Mucosa of gallbladder (tissue), 1 donor: ENCODE results near the gene CYRIA. TPM values are rescaled to one million over a fixed set of nuclear protein-coding genes. Genes with fewer than 3 reads are reported as not detected.

Experiments used
- DNase-seq: peaks from one replicate; pipeline ENCODE4 v3.0.0-alpha.2; 2020; ENCODE audit warnings: low spot score
- total RNA-seq: library from RNA; stranded (reverse); gene quantifications from one replicate; pipeline ENCODE4 v1.2.1, GENCODE V29; 2021
- donor health status: DM: no; HTN: no; CAD: no.

CYRIA gene
- total RNA-seq, 1 donor from 2014 or later = 7.0 TPM

DNA sequence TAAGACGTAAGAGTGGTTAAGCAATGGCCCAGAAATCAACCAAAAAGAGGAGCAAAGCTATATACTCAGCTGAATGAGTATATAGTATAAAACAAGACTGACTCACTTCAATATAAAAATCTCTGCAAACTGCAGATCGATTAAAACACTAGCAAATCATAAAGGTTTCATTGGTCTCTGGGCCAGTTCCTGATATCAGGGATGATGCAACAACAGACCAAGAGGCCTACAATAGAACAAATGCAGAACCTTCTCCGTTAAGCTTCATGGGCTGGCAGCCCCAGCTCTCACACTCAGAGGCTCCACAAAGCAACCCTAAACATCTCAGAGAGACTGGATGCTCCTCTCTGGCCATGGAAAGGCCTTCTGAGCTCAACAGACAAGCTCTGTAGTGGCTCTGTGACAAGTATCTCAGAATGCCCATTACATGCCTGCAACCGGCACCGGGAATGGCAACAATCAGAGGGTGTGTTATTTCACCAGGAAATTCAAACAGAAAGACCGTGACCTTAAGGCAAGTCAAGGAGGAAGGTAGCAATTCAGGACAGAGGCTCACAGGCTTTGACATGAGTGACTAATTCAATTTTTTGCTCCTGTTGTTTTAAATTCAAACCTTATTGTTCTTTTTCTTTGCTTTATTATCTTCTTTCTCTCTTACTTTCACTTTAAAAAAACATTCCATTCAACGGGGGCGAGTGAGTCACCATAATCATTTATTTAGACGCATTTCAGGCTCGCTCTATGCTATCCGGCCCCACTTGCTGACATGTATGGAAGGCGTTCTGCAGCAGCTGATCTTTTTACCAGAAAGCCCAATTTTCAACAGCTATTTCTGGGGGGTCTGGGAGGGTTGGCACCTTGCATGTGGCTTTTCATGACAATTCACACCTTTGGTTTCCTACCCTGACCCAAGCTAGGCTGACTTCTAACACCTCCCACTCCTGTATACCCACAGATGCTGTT is 15.1 kb downstream of the CYRIA start:
- peak; percentile 38 for DNase-seq

DNA sequence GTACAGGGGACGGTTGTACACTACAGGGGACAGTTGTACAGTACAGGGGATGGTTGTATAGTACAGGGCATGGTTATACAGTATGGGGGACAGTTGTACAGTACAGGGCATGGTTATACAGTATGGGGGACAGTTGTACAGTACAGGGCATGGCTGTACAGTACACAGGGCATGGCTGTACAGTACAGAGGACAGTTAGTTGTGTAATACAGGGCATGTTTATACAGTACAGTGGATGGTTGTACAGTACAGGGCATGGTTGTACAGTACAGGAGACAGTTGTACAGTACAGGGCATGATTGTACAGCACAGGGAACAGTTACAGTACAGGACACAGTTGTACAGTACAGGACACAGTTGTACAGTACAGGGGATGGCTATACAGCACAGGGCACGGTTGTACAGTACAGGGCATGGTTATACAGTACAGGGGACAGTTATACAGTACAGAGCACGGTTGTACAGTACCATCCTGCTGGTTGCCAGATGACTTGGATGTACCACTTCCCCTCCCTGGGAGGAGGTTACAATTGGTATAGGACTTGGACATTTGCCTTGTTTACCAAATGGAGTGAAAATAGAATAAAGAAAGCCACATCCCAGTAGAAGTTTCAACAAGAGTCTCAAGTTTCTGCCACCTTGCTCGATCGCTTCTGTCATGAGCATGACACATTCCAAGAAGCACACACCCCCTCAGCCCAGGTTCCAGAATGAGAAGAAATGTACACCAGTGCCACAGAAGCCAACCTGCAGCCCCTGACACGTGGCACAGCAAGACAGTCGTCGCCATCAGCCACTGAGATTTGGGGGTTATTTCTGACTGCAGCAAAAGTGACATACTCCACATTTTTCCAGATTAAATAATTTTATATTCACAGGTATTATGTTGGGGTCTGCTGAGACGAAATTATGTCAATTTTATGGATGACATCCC is 16.0 kb downstream of the CYRIA start:
- no peak for DNase-seq

DNA sequence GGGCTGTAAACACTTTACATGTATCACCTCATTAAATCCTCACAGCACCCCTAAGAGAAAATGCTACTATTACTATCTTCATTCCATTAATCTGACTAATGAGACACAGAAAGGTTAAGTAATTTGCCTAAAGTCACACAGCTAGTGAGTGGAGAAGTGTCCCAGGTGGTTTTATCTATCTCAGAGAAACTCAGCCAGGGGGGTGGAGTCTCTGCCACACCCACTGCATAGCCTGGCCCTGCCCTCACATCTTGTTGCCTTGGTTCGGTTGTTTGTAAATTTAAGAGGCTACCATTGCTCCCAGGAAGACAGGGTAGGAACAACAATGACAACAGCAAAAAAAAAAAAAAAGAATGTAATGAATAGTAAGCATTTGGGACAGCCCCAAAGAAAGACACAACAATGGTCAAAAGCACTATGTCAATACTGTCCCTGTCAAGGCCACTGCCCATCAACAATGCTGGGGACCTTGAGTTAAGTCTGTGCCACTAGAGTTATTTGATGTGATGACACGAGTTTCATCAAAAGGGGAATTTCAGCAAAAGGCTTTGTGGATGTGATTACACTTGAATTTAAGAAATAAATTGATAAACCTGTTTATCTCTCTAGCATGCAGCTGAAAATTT is 17.5 kb downstream of the CYRIA start:
- no peak for DNase-seq

GRCh38 chr2:16645775-16646559 is 19.7 kb downstream of the CYRIA start:
- DNase-seq = no peak

- DNase-seq = no peak
These were observed 20.5 kb downstream of the CYRIA start for GRCh38 chr2:16645088-16645487.

DNA sequence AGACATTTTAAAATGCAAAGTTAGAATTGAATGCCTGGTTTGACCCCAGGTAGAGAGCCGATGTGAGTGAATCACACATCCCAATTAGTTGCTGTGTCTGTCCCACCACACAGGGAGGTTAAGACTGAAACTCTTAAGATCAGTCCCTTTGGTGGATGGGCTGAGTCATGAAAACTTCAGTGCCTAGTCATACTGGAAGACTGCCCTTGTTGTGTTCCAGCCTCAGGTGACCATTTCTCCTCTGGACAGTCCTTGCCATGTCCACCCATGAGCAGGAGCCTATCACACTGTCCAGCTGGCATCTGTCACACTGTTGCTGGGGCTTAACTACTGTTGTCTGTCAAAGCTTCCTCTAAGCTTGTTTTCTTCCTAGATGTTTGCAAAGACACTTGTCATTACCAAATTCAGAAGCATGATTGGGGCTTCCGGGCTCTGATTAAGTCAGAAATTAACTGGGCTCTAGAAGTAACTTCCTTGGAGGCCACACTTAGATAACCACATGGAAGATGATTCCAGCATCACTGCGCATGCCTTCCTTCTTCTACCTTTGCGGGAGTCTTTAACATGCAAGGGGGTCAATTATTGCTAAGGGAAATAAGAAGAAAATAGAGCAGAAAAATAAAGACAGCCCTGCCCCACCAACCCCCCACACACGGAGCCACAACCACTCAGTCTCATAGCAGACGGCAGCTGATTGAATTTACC is 21.3 kb downstream of the CYRIA start:
- DNase-seq = no peak

DNA sequence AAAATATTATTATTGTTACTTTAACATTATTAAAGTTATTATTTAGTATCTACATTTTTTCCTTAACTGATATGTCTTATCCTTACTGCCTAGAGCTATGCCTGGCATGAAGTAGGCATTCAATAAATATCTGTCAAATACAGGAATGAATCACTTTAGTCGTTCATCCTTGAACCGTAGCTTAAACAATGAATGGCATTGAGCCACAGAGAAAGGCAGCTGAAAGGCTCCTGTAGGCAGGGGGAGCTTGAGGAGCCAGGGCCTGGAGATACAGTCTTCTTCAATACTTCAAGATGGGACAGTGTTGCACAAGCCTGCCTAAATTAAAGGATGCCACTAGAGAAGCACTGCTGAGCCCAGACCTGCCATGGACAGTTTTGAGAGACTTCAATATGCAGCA is 22.5 kb downstream of the CYRIA start:
- no peak for DNase-seq

GRCh38 chr2:16642088-16642487 is 23.5 kb downstream of the CYRIA start:
- DNase-seq = no peak

DNA sequence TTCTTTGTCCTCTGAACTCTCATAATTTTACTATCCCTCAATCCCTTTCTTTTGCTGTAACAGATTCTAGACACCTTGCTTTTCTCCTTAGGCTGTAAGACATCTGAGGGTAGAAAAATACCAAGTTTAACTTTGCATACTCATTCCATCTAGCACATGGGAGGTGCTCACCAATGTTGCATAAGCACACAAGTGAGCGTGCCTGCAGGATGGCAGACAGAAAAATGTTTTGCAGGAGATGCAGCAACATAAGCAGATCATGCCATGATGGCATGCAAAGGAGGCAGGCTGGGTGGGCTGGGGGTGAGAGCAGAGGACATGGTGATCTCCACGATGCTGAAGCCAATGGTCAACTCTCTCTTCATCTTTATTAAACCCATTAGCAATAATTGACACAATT is 24.1 kb downstream of the CYRIA start:
- DNase-seq = no peak

DNA sequence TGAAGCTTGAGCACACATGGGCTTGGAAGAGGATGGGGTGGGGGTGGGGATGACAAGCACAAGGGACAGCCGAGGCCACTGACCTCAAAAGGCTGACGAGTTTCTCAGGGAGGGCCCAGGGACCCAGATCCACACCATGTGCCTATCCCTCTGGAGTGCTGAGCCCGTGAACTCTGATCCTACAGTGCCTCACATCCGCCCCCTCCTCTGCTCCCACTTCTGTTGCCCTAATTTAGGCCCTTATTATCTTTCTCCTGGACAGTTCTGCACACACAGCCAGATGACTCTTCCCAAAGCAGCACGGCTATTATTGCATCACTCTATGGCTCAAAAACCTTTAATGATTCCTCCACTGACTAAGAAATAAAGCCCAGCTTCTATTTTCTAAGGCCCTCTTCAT is 24.8 kb downstream of the CYRIA start:
- no peak for DNase-seq

- no peak for DNase-seq
These were observed 25.5 kb downstream of the CYRIA start for GRCh38 chr2:16640001-16640700.

GRCh38 chr2:16639431-16639830 is 26.2 kb downstream of the CYRIA start:
- no peak for DNase-seq

DNA sequence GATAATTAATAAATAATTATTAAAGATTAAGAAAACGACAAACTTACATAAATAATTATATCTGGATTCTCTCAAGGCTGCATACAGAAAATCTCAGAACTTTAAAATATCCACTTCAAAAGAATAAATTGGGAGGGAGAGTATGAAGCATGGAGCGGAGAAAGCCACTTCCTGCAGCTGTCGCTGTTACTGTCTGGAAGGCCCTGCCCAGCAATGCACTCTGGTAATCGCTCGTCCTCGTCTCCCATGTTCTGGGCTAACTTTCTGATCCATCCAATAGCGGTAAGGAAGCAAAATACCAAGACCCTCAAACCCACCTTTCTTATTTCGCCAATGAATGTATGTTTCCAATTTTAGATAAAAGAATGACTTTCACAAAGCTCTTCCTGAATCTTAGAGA is 26.7 kb downstream of the CYRIA start:
- DNase-seq = no peak

- no peak for DNase-seq
These were observed 28.3 kb downstream of the CYRIA start for GRCh38 chr2:16637304-16637703.

GRCh38 chr2:16635791-16636699 is 29.6 kb downstream of the CYRIA start:
- no peak for DNase-seq

DNA sequence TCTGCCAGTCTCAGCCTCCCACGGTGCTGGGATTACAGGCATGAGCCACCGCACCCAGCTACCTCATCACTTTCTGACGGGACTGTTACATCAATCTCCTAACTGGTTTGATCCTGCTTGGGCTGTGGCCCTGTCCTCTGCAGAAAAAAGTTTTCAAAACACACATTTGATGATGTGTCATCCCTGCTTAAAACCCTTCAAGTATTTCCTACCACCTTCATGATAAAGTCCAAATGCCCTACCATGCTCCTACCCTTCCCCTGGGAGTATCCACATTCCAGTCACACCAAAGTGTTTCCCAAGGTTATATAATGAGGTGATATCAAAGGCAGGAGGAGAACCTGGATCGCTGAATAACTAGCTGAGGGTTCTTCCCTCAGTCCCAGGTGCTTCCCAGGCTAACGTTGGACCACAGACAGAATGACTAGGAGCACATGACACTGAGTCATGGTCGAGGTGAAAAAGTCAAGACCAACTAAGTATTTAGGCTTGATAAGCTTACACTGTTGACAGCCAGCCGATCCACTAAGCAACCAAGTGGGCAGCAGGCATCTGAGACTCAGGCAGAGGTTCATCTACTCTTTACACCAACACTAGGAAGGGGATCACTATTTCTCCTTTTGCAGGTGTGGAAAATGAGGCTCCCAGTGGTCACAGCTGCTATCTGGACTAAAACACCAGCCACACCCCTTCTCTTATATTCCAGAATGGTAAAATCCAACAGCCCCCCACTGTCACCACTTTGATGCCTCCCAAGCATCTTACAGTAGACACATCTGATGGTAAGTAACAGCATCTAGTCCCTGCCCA is 31.8 kb downstream of the CYRIA start:
- no peak for DNase-seq

DNA sequence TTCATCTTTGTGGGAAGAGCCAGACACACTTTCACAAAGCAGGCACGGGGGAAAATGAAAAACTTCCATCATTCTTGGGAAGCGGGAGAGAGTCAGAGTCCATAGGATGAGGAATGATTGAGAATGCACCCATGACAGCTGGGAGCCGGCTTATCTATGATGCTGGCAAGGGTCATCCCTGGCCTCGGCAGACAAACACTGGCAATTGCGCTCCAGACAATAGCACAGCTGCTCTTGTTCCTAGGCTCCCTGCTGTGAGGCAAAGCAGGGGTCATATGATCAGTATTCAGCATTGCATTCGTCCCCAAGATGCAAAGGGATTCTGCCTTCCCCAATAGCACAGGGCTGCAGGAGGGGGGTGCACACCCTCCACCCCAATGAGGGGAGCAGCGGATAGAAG is 33.0 kb downstream of the CYRIA start:
- DNase-seq = no peak

DNA sequence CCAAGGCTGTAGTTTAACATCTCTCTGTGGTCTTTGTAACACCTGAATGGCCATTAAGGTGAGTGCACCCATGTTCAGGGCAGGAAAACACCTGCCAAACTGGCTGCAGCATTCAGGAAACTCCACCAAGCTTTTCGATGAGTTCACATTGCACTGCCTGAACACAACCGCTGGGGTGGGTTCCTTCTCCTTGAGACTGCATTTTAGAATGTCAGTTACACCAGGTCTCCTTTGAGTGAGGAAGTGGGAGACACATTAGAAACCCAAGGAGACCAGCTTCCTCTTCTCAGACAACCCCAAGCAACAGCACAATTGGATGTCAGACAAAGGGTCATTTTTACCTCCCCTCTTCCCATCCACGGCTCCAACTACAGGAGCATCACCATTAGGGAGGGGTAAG is 35.2 kb downstream of the CYRIA start:
- no peak for DNase-seq
